SK-N-SH treated with all-trans-retinoic acid at 6 μM for 48 hours (cell line): ENCODE measurements around the gene SARNP.

ENCODE experiments used
- ARNTL ChIP-seq: fragments of 450-650 bp; formaldehyde crosslinking; IDR thresholded peaks from 2 replicates; pipeline ENCODE4 v1.5.0; 2020; ENCODE audit warnings: low read depth, mild to moderate bottlenecking, moderate library complexity, borderline replicate concordance
- GLIS3 ChIP-seq: fragments of 250-450 bp; sonication (Bioruptor Pico); IDR thresholded peaks from 2 replicates; pipeline ENCODE4 v1.5.0; 2020; ENCODE audit warnings: mild to moderate bottlenecking, moderate library complexity
- OSR1 ChIP-seq: fragments of 250-450 bp; sonication (Bioruptor Pico); IDR thresholded peaks from 2 replicates; pipeline ENCODE4 v1.8.0; 2022; ENCODE audit warnings: moderate library complexity, mild to moderate bottlenecking, inconsistent platforms
- PPARA ChIP-seq: fragments of 250-450 bp; sonication (Bioruptor Pico); IDR thresholded peaks from 2 replicates; pipeline ENCODE4 v1.5.0; 2020; ENCODE audit warnings: mild to moderate bottlenecking, borderline replicate concordance
- ZFP3 ChIP-seq: fragments of 250-450 bp; sonication (Bioruptor Pico); IDR thresholded peaks from 2 replicates; pipeline ENCODE4 v1.5.0; 2020; ENCODE audit warnings: mild to moderate bottlenecking, moderate library complexity
- ZNF8 ChIP-seq: fragments of 450-650 bp; formaldehyde crosslinking; IDR thresholded peaks from 2 replicates; pipeline ENCODE4 v1.5.0; 2020; ENCODE audit warnings: mild to moderate bottlenecking, moderate library complexity
- TF ChIP-seq, protein P1 (sequence below): fragments of 250-450 bp; sonication (Bioruptor Pico); IDR thresholded peaks from 2 replicates; pipeline ENCODE4 v1.8.0; 2021; ENCODE audit warnings: low read depth, mild to moderate bottlenecking, moderate library complexity, borderline replicate concordance

DNA sequence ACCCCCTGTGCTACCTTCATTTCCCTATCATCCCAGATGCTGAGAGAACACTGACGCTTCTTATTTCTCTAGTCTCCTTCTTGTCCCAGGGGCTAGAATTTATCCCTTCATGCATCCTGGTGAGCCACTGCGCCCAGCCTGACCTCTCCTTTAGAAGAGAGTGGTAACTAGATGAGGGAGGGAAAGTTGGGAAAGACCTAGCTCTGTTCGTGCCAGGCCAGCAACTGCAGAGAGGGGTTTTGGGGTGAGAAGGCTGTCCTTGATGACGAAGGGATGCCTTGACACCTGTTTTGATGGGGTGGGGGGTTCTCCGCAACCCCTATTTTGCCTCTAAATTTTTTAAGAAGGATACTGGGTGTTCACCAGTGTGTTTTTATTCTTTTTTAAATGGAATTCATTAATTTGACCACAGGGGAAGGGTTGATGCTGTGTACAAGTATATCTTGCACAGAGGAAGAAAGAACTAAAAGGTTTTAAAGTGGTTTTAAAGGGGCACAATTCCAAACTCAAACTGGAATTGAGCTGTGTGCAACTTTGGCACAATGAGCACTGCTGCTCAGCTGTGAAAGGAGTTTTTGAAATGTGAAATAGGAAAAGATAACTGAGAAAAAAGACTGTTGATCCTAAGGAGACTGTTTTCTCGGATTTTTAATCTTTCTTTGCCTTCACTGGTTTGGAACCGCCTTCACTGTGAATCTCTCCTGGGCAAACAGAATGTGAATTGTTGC lies 32.3 kb upstream of the SARNP start:
- TF ChIP-seq PPARA (CRISPR knock-in tag) (no peak), ZNF8 (CRISPR knock-in tag) (no peak), GLIS3 (CRISPR knock-in tag) (no peak), ZFP3 (CRISPR knock-in tag) (no peak), OSR1 (CRISPR knock-in tag) (no peak), ARNTL (CRISPR knock-in tag) (no peak)
- TF ChIP-seq, protein P1, sequence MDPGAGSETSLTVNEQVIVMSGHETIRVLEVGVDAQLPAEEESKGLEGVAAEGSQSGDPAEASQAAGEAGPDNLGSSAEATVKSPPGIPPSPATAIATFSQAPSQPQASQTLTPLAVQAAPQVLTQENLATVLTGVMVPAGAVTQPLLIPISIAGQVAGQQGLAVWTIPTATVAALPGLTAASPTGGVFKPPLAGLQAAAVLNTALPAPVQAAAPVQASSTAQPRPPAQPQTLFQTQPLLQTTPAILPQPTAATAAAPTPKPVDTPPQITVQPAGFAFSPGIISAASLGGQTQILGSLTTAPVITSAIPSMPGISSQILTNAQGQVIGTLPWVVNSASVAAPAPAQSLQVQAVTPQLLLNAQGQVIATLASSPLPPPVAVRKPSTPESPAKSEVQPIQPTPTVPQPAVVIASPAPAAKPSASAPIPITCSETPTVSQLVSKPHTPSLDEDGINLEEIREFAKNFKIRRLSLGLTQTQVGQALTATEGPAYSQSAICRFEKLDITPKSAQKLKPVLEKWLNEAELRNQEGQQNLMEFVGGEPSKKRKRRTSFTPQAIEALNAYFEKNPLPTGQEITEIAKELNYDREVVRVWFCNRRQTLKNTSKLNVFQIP = no peak
